Osteocyte (in vitro differentiated cells): Measurements from ENCODE around the gene DPH2. TPM values are rescaled to one million over a fixed set of nuclear protein-coding genes. Genes with fewer than 3 reads are reported as not detected.

Experiments
- DNase-seq: peaks from one replicate; pipeline ENCODE4 v3.0.0; 2021; ENCODE audit warnings: mixed read lengths; ENCODE audit not compliant: unreplicated experiment; ENCODE audit errors: extremely low spot score
- H3K27ac Mint-ChIP-seq: one replicate; pipeline ENCODE4 v1.8.0; 2021; ENCODE audit warnings: mild to moderate bottlenecking, mixed read lengths; ENCODE audit not compliant: unreplicated experiment
- H3K27me3 Mint-ChIP-seq: one replicate; pipeline ENCODE4 v1.8.0; 2021; ENCODE audit warnings: mixed read lengths; ENCODE audit not compliant: unreplicated experiment
- H3K36me3 Mint-ChIP-seq: one replicate; pipeline ENCODE4 v1.8.0; 2021; ENCODE audit warnings: mixed read lengths; ENCODE audit not compliant: unreplicated experiment
- H3K4me1 Mint-ChIP-seq: one replicate; pipeline ENCODE4 v1.8.0; 2021; ENCODE audit warnings: mixed read lengths; ENCODE audit not compliant: unreplicated experiment
- H3K4me3 Mint-ChIP-seq: one replicate; pipeline ENCODE4 v1.8.0; 2021; ENCODE audit warnings: mild to moderate bottlenecking, moderate library complexity, mixed read lengths; ENCODE audit not compliant: unreplicated experiment
- H3K9me3 Mint-ChIP-seq: one replicate; pipeline ENCODE4 v1.8.0; 2021; ENCODE audit warnings: mixed read lengths; ENCODE audit not compliant: unreplicated experiment
- total RNA-seq: library from RNA; stranded (reverse); gene quantifications from 2 replicates; pipeline ENCODE4 v1.2.1, GENCODE V29; 2021
- TF ChIP-seq, protein P1 (sequence below): fragments of 200-600 bp; sonication (generic); IDR thresholded peaks from 2 replicates; pipeline ENCODE4 v1.5.0; 2021; ENCODE audit warnings: antibody characterized with exemption, mild to moderate bottlenecking, moderate library complexity

The DPH2 gene
- total RNA-seq, 1 donor from 2014 or later, result 22.4 TPM

DNA sequence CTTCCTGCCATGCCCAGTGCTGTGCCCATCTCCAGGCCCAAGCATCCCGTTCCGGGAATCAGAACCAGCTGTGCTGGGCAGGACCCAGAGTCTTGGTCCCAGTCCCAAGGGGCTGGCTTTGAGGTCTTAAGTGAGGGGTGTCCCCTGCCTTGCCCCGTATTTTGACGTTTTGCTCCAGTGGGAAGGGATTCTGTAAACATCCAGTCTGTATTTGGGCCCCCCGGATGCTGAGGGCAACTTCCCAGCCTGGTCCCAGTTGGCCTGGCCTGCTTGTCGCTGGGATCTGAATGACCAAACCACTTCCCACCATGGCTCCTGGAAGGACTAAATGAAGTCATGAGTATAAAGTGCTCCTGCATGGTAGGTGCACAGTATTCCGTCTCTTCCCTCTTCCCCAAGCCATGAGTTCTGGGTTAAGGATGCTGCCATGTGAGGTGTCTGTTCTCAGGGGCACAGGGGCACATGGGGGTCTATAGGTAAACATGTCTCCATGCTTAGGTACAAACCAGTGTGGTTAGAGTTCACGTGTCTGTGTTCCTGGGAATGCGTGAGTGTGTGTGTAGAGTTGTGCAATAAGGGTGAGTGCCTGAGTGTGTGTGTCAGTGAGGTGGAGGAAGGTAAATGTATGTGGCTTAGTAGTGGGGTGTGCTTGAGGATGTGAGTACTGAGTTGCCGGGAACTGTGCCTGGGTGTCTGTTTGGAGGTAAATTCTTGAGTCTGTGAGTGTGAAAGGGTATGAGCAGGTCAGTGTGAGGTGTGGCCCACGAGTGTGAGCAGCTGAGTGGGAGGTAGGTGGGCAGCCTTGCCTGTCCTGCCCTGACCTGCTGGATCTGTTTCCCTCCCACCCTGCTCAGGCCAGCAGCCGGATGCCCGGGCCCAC is 10.7 kb downstream of the DPH2 start:
- Mint-ChIP-seq H3K36me3 (peaks cover 17% of the 10 kb centered on the region), H3K27ac (peak overlapping the region; percentile 81), H3K4me1 (peaks cover 51% of the 10 kb centered on the region), H3K4me3 (peak overlapping the region; percentile 83), H3K27me3 (no peaks in the 10 kb centered on the region), H3K9me3 (no peaks in the 10 kb centered on the region)
- TF ChIP-seq, protein P1, sequence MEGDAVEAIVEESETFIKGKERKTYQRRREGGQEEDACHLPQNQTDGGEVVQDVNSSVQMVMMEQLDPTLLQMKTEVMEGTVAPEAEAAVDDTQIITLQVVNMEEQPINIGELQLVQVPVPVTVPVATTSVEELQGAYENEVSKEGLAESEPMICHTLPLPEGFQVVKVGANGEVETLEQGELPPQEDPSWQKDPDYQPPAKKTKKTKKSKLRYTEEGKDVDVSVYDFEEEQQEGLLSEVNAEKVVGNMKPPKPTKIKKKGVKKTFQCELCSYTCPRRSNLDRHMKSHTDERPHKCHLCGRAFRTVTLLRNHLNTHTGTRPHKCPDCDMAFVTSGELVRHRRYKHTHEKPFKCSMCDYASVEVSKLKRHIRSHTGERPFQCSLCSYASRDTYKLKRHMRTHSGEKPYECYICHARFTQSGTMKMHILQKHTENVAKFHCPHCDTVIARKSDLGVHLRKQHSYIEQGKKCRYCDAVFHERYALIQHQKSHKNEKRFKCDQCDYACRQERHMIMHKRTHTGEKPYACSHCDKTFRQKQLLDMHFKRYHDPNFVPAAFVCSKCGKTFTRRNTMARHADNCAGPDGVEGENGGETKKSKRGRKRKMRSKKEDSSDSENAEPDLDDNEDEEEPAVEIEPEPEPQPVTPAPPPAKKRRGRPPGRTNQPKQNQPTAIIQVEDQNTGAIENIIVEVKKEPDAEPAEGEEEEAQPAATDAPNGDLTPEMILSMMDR, result no peak
- no peak for DNase-seq

DNA sequence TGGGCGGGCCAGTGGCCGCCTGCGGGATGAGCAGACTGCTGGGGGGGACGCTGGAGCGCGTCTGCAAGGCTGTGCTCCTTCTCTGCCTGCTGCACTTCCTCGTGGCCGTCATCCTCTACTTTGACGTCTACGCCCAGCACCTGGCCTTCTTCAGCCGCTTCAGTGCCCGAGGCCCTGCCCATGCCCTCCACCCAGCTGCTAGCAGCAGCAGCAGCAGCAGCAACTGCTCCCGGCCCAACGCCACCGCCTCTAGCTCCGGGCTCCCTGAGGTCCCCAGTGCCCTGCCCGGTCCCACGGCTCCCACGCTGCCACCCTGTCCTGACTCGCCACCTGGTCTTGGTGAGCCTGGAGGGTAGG is 11.3 kb downstream of the DPH2 start:
- TF ChIP-seq, protein P1, result no peak
- peaks cover 46% of the 10 kb centered on the region for H3K4me1 Mint-ChIP-seq
- peaks cover 17% of the 10 kb centered on the region for H3K36me3 Mint-ChIP-seq
- no peaks in the 10 kb centered on the region for H3K27me3 Mint-ChIP-seq
- no peak for DNase-seq
- H3K27ac Mint-ChIP-seq, result no peak overlapping the region
- H3K9me3 Mint-ChIP-seq, result no peaks in the 10 kb centered on the region
- H3K4me3 Mint-ChIP-seq, result no peak overlapping the region

DNA sequence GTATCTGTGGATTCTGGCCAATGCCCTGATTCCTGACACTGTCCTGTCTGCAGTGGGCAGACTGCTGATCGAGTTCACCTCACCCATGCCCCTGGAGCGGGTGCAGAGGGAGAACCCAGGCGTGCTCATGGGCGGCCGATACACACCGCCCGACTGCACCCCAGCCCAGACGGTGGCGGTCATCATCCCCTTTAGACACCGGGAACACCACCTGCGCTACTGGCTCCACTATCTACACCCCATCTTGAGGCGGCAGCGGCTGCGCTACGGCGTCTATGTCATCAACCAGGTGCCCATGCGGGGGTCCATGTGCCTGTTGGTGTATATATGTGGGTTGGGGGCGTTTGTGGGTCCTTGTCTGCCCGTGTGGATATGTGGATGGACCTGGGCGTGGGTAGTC is 11.8 kb downstream of the DPH2 start:
- Mint-ChIP-seq H3K27ac (no peak overlapping the region), H3K27me3 (no peaks in the 10 kb centered on the region), H3K9me3 (no peaks in the 10 kb centered on the region), H3K4me3 (no peak overlapping the region), H3K4me1 (peaks cover 43% of the 10 kb centered on the region), H3K36me3 (peaks cover 19% of the 10 kb centered on the region)
- DNase-seq, result no peak
- TF ChIP-seq, protein P1, result no peak

GRCh38 chr1:43982241-43982640 is 12.4 kb downstream of the DPH2 start:
- Mint-ChIP-seq H3K4me3 (no peak overlapping the region), H3K27me3 (no peaks in the 10 kb centered on the region), H3K4me1 (peaks cover 37% of the 10 kb centered on the region), H3K27ac (no peak overlapping the region), H3K9me3 (no peaks in the 10 kb centered on the region), H3K36me3 (peaks cover 13% of the 10 kb centered on the region)
- TF ChIP-seq, protein P1, result no peak
- no peak for DNase-seq

DNA sequence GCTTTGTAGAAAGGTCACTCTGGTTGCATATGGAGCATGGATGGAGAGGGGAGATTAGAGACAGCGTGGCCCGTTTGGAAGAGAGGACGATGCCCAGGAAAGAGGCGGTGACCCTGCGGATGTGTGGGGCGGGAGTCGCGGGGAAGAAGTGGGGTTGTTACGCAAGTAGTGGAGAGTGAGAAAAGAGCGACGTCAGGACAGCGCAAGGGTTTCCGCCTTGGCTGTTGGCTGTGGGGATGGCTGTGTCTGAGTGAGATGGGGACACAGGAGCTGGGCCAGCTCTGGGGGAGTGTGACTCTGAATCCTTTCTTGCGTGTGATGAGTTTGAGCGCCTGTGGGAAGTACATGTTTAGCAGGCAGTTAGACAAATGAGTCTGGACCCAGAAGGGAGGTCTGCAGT is 13.0 kb downstream of the DPH2 start:
- Mint-ChIP-seq H3K27ac (no peak overlapping the region), H3K36me3 (peaks cover 7% of the 10 kb centered on the region), H3K4me3 (no peak overlapping the region), H3K4me1 (peaks cover 33% of the 10 kb centered on the region), H3K27me3 (no peaks in the 10 kb centered on the region), H3K9me3 (no peaks in the 10 kb centered on the region)
- DNase-seq, result no peak
- TF ChIP-seq, protein P1, result no peak
